ENCODE measurements around the gene ZFP69B.

Gene ZFP69B

GRCh38 chr1:40449684-40450494, at the start of gene ZFP69B:
Gene ZFP69B, plus strand, starts transcription at chr1:40450476. Its CDS starts 486 bp downstream, at chr1:40450962.
- DNase-seq = peak; percentile 100

- DNase-seq = no peak
These were observed 48.6 kb upstream of the ZFP69B start for GRCh38 chr1:40401473-40402201.

GRCh38 chr1:40404670-40405462, 45.4 kb upstream of the ZFP69B start:
- DNase-seq = peak; percentile 99

GRCh38 chr1:40405812-40406211, 44.5 kb upstream of the ZFP69B start:
- no peak for DNase-seq

GRCh38 chr1:40407453-40407852, 42.8 kb upstream of the ZFP69B start:
- no peak for DNase-seq

- no peak for DNase-seq
These were observed 40.8 kb upstream of the ZFP69B start for GRCh38 chr1:40409467-40409866.

- DNase-seq = no peak
These were observed 39.0 kb upstream of the ZFP69B start for GRCh38 chr1:40411294-40411693.

- no peak for DNase-seq
These were observed 38.4 kb upstream of the ZFP69B start for GRCh38 chr1:40411843-40412242.

GRCh38 chr1:40413527-40414252, 36.6 kb upstream of the ZFP69B start:
- DNase-seq = no peak

GRCh38 chr1:40414331-40414730, 35.9 kb upstream of the ZFP69B start:
- no peak for DNase-seq

GRCh38 chr1:40416709-40417108, 33.6 kb upstream of the ZFP69B start:
- DNase-seq = no peak

- DNase-seq = peak; percentile 100
These were observed 28.6 kb upstream of the ZFP69B start for GRCh38 chr1:40421431-40422384.

- no peak for DNase-seq
These were observed 27.5 kb upstream of the ZFP69B start for GRCh38 chr1:40422630-40423263.

GRCh38 chr1:40423264-40423642, 27.0 kb upstream of the ZFP69B start:
- no peak for DNase-seq

GRCh38 chr1:40423951-40424618, 26.2 kb upstream of the ZFP69B start:
- DNase-seq = no peak

- DNase-seq = no peak
These were observed 25.1 kb upstream of the ZFP69B start for GRCh38 chr1:40425198-40425597.

- DNase-seq = no peak
These were observed 18.9 kb upstream of the ZFP69B start for GRCh38 chr1:40431385-40431784.

- DNase-seq = no peak
These were observed 17.5 kb upstream of the ZFP69B start for GRCh38 chr1:40432644-40433390.

- DNase-seq = no peak
These were observed 14.8 kb upstream of the ZFP69B start for GRCh38 chr1:40435471-40435870.

GRCh38 chr1:40435876-40436275, 14.4 kb upstream of the ZFP69B start:
- no peak for DNase-seq

Measured in NCI-H748 treated with DMSO at 0.1 percent for 48 hours (cell line).